DND-41 (cell line): ENCODE data around the gene FAM241A.

Experiments used
- ATAC-seq: fragments of 200-7000 bp; cut with Tn5 transposase; 3 replicates; pipeline ENCODE4 v1.9.1; 2021; ENCODE audit warnings: low read depth; ENCODE audit not compliant: insufficient read depth
- DNase-seq: peaks from one replicate; pipeline ENCODE4 v3.0.0-alpha.2; 2020
- H2AFZ ChIP-seq: 2 replicates; pipeline ENCODE4 v1.6.0; 2012; ENCODE audit warnings: low read depth, low read length
- H3K27ac ChIP-seq: 2 replicates; pipeline ENCODE4 v1.5.1; 2012; ENCODE audit warnings: low read length, inconsistent platforms
- H3K27me3 ChIP-seq: fragments of 200-600 bp; sonication (generic); 2 replicates; pipeline ENCODE4 v1.6.0; 2012; ENCODE audit warnings: low read length, mild to moderate bottlenecking, inconsistent platforms; ENCODE audit not compliant: insufficient read depth, poor library complexity
- H3K36me3 ChIP-seq: 2 replicates; pipeline ENCODE4 v1.5.1; 2012; ENCODE audit warnings: low read length, inconsistent platforms; ENCODE audit not compliant: insufficient read depth
- H3K4me1 ChIP-seq: 2 replicates; pipeline ENCODE4 v1.5.1; 2012; ENCODE audit warnings: mild to moderate bottlenecking, low read length; ENCODE audit not compliant: insufficient read depth
- H3K4me2 ChIP-seq: 2 replicates; pipeline ENCODE4 v1.6.0; 2012; ENCODE audit warnings: mild to moderate bottlenecking, moderate library complexity, low read length, inconsistent platforms; ENCODE audit not compliant: insufficient read depth
- H3K4me3 ChIP-seq, 2 experiments: fragments of 200-600 bp in 1 of 2; shearing (Covaris generic) in 1 of 2; 2 replicates each; pipeline ENCODE4 v1.5.1; 2012 to 2016; ENCODE audit warnings: inconsistent platforms in 2 of 2, low read length in 2 of 2, mild to moderate bottlenecking in 2 of 2, low read depth in 1 of 2, moderate library complexity in 1 of 2
- H3K79me2 ChIP-seq: 2 replicates; pipeline ENCODE4 v1.6.0; 2012; ENCODE audit warnings: low read length, inconsistent platforms; ENCODE audit not compliant: insufficient read depth
- H3K9ac ChIP-seq: 2 replicates; pipeline ENCODE4 v1.6.0; 2012; ENCODE audit warnings: low read depth, mild to moderate bottlenecking, inconsistent platforms, low read length, moderate library complexity
- H3K9me3 ChIP-seq: 2 replicates; pipeline ENCODE4 v1.5.1; 2012; ENCODE audit warnings: low read length, moderate library complexity, mild to moderate bottlenecking, inconsistent platforms; ENCODE audit not compliant: insufficient read depth, severe bottlenecking
- H4K20me1 ChIP-seq: 2 replicates; pipeline ENCODE4 v1.6.0; 2012; ENCODE audit warnings: low read length; ENCODE audit not compliant: insufficient read depth
- EZH2 ChIP-seq: IDR thresholded peaks from 3 replicates; pipeline ENCODE4 v1.6.1; 2012; ENCODE audit warnings: borderline replicate concordance, low read depth, mild to moderate bottlenecking, moderate library complexity, low read length, inconsistent platforms; ENCODE audit not compliant: severe bottlenecking
- TF ChIP-seq, protein P1 (sequence below): IDR thresholded peaks from 2 replicates; pipeline ENCODE4 v1.5.1; 2012; ENCODE audit warnings: borderline replicate concordance, low read length, moderate library complexity, mild to moderate bottlenecking; ENCODE audit not compliant: poor library complexity, severe bottlenecking; ENCODE audit errors: extremely low read depth

FAM241A gene

DNA sequence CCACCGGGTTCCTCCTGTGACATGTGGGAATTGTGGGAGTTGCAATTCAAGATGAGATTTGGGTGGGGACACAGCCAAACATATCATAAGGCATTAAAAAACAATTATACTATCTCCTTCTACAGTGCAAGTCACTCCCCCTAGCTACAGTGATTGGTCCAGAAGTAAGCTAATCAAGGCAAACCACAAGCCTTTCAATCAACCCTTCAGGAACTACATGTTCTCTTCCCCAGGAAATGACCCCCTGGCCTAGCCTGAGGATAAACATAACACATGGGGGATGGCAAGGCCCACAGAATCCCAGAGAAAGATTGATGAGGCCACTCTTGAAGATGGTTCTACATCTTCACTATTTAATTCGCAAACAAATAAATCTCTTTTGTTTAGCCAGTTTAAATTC, 25.2 kb upstream of the FAM241A start:
- Histone ChIP-seq H3K4me3 (no peak overlapping the region), H3K79me2 (no peaks in the 10 kb centered on the region), H3K9ac (no peak overlapping the region), H3K4me1 (peaks cover 4% of the 10 kb centered on the region), H4K20me1 (no peaks in the 10 kb centered on the region), H3K27me3 (no peaks in the 10 kb centered on the region), H2AFZ (no peak overlapping the region; the same call in 1 of the 2 replicates), H3K4me2 (no peak overlapping the region), H3K27ac (no peak overlapping the region), H3K36me3 (no peaks in the 10 kb centered on the region), H3K9me3 (no peaks in the 10 kb centered on the region)
- no peak for TF ChIP-seq EZH2
- ATAC-seq (no peak), DNase-seq (no peak)

DNA sequence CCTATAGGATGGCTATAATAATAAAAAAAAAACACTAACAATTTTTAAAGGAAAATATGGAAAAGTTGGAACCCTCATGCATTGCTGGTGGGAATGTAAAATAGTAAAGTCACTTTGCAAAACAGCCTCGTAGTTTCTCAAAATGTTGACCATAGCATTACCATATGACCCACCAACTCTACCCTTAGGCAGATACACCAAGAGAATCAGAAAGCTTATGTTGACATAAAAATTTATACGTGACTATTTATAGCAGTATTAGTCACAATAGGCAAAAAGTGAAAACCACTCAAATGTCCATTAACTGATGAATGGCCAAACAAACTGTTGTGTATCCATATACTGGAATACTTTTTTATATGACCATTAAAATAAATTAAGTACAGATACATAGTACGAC, 19.8 kb upstream of the FAM241A start:
- H3K36me3 ChIP-seq = no peaks in the 10 kb centered on the region
- no peaks in the 10 kb centered on the region for H3K79me2 ChIP-seq
- H4K20me1 ChIP-seq = no peaks in the 10 kb centered on the region
- no peaks in the 10 kb centered on the region for H3K27me3 ChIP-seq
- DNase-seq (no peak), ATAC-seq (no peak)
- TF ChIP-seq, protein P1, sequence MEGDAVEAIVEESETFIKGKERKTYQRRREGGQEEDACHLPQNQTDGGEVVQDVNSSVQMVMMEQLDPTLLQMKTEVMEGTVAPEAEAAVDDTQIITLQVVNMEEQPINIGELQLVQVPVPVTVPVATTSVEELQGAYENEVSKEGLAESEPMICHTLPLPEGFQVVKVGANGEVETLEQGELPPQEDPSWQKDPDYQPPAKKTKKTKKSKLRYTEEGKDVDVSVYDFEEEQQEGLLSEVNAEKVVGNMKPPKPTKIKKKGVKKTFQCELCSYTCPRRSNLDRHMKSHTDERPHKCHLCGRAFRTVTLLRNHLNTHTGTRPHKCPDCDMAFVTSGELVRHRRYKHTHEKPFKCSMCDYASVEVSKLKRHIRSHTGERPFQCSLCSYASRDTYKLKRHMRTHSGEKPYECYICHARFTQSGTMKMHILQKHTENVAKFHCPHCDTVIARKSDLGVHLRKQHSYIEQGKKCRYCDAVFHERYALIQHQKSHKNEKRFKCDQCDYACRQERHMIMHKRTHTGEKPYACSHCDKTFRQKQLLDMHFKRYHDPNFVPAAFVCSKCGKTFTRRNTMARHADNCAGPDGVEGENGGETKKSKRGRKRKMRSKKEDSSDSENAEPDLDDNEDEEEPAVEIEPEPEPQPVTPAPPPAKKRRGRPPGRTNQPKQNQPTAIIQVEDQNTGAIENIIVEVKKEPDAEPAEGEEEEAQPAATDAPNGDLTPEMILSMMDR = no peak
- TF ChIP-seq EZH2 = no peak
- H3K4me1 ChIP-seq = no peaks in the 10 kb centered on the region
- no peak overlapping the region for H3K4me2 ChIP-seq
- H3K4me3 ChIP-seq = no peak overlapping the region
- no peak overlapping the region for H3K27ac ChIP-seq
- no peak overlapping the region for H2AFZ ChIP-seq
- H3K9ac ChIP-seq = no peak overlapping the region
- H3K9me3 ChIP-seq = no peaks in the 10 kb centered on the region

DNA sequence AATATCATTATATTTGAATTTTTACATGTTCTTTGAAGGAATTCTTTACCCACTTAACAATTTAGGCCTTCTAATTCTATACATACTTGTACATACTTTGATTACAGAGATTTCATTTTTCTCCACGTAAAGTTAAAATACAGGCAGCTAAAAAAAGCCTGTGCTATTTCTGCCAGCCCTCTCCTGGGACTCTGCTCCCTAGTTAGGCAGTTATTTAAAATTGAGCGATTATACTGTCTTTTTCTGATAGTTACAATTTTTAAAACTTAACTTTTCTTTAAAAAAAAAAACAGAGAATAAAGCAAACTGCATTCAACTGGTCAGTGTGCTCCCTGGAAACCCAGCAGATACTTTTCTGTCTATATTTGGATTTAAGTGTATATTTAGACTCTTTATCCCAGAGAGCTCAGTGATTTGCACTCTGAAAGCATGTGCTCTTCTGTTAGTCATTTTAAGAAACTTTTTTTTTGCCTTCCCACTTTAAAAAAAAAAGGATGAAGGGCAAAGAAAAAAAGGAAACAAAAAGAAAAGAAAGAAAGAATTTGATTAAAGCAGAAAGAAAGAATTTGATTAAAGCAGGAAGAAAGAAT, 18.1 kb upstream of the FAM241A start:
- Histone ChIP-seq H3K9me3 (no peaks in the 10 kb centered on the region), H3K27me3 (no peaks in the 10 kb centered on the region), H2AFZ (no peak overlapping the region), H3K4me3 (no peak overlapping the region), H3K4me1 (no peaks in the 10 kb centered on the region), H3K4me2 (no peak overlapping the region), H3K9ac (no peak overlapping the region), H3K36me3 (no peaks in the 10 kb centered on the region), H3K27ac (no peak overlapping the region), H4K20me1 (no peaks in the 10 kb centered on the region), H3K79me2 (no peaks in the 10 kb centered on the region)
- no peak for ATAC-seq
- DNase-seq = no peak
- no peak for TF ChIP-seq EZH2
- TF ChIP-seq, protein P1 = no peak

DNA sequence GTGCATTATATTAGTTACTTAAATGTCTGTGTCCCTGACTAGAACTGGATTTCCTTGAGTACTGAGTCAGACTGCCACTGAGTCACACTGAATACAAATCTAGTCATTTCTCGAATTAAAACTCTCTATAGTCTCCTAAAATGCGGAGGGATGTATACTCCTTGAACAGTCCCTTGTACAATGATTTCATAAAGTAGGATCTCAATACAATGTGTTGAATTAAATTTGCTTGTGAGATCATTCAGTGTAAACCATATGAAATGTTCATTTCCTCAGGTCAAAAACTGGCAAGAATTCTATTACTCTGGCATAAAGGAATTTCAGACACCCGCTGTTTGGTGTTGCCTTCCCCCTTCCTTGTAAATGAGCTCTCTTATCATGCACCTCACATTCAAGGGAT, 17.5 kb upstream of the FAM241A start:
- Histone ChIP-seq H4K20me1 (no peaks in the 10 kb centered on the region), H3K36me3 (no peaks in the 10 kb centered on the region), H3K27me3 (no peaks in the 10 kb centered on the region), H3K27ac (no peak overlapping the region), H3K4me3 (no peak overlapping the region), H3K9me3 (no peaks in the 10 kb centered on the region), H3K4me1 (no peaks in the 10 kb centered on the region), H3K4me2 (no peak overlapping the region), H2AFZ (no peak overlapping the region), H3K79me2 (no peaks in the 10 kb centered on the region), H3K9ac (no peak overlapping the region)
- no peak for DNase-seq
- no peak for ATAC-seq
- no peak for TF ChIP-seq EZH2
- TF ChIP-seq, protein P1 = no peak
